WTC11 (cell line): ENCODE measurements around the gene CAMTA1. TPM values are rescaled to one million over a fixed set of nuclear protein-coding genes. Genes with fewer than 3 reads are reported as not detected.
A peak's percentile ranks its signal among the peaks of the same experiment; 100 is the strongest.

Experiments
- ATAC-seq: fragments of 200-7000 bp; cut with Tn5 transposase; 2 replicates; pipeline ENCODE4 v1.10.0; 2021; ENCODE audit warnings: mild to moderate bottlenecking, moderate library complexity
- CTCF ChIA-PET: fragments of 300-600 bp; sonication (Branson Sonifier 250); formaldehyde crosslinking; loops from one replicate; lab custom pipeline; 2021; ENCODE audit warnings: antibody characterized with exemption; lab: Charles Lee
- POLR2A ChIA-PET: fragments of 350-600 bp; sonication (Branson Sonifier 250); formaldehyde crosslinking; loops from one replicate; lab custom pipeline; 2021; ENCODE audit warnings: antibody characterized with exemption; lab: Charles Lee
- DNase-seq: peaks from one replicate; pipeline ENCODE4 v3.0.0; 2021; ENCODE audit warnings: low spot score
- H3K27ac Mint-ChIP-seq: 2 replicates; pipeline ENCODE4 v1.8.0; 2021; ENCODE audit warnings: mixed read lengths
- H3K27me3 Mint-ChIP-seq: 2 replicates; pipeline ENCODE4 v1.8.0; 2021; ENCODE audit warnings: low read depth, mild to moderate bottlenecking, moderate library complexity, mixed read lengths
- H3K36me3 Mint-ChIP-seq: 2 replicates; pipeline ENCODE4 v1.8.0; 2021; ENCODE audit warnings: mixed read lengths
- H3K4me1 Mint-ChIP-seq: 2 replicates; pipeline ENCODE4 v1.8.0; 2022; ENCODE audit warnings: mixed read lengths
- H3K4me3 Mint-ChIP-seq: 2 replicates; pipeline ENCODE4 v1.8.0; 2021; ENCODE audit warnings: mild to moderate bottlenecking, moderate library complexity, mixed read lengths
- H3K9me3 Mint-ChIP-seq: 2 replicates; pipeline ENCODE4 v1.8.0; 2021; ENCODE audit warnings: mixed read lengths
- CBFB ChIP-seq: sonication (generic); formaldehyde crosslinking; IDR thresholded peaks from 2 replicates; pipeline ENCODE4 v1.8.1; 2022; ENCODE audit warnings: mild to moderate bottlenecking, low read depth, missing genetic modification reagents
- CREB1 ChIP-seq: sonication (generic); formaldehyde crosslinking; IDR thresholded peaks from 2 replicates; pipeline ENCODE4 v1.8.0; 2023; ENCODE audit warnings: mild to moderate bottlenecking, missing genetic modification reagents
- CREM ChIP-seq: sonication (generic); formaldehyde crosslinking; IDR thresholded peaks from 2 replicates; pipeline ENCODE4 v1.8.1; 2022; ENCODE audit warnings: mild to moderate bottlenecking, missing genetic modification reagents, moderate library complexity
- ELF4 ChIP-seq: sonication (generic); formaldehyde crosslinking; IDR thresholded peaks from 2 replicates; pipeline ENCODE4 v1.8.1; 2022; ENCODE audit warnings: low read depth, mild to moderate bottlenecking, moderate library complexity, missing genetic modification reagents
- EMX1 ChIP-seq: fragments of 250-450 bp; sonication (Bioruptor Pico); IDR thresholded peaks from 2 replicates; pipeline ENCODE4 v1.8.0; 2021; ENCODE audit warnings: mild to moderate bottlenecking
- GRHL2 ChIP-seq: fragments of 250-450 bp; sonication (Bioruptor Pico); IDR thresholded peaks from 2 replicates; pipeline ENCODE4 v1.8.0; 2022; ENCODE audit warnings: mild to moderate bottlenecking, moderate library complexity; ENCODE audit not compliant: insufficient replicate concordance, severe bottlenecking
- GTF2I ChIP-seq: fragments of 250-450 bp; sonication (Bioruptor Pico); conservative IDR thresholded peaks from 2 replicates; pipeline ENCODE4 v1.4.0; 2021; ENCODE audit warnings: mild to moderate bottlenecking
- IRF2 ChIP-seq: sonication (generic); formaldehyde crosslinking; IDR thresholded peaks from 2 replicates; pipeline ENCODE4 v1.8.0; 2022; ENCODE audit warnings: low read depth, missing genetic modification reagents, borderline replicate concordance
- MLX ChIP-seq: sonication (generic); formaldehyde crosslinking; IDR thresholded peaks from 2 replicates; pipeline ENCODE4 v1.8.1; 2023; ENCODE audit warnings: mild to moderate bottlenecking, missing genetic modification reagents, moderate library complexity
- NFYB ChIP-seq: sonication (generic); formaldehyde crosslinking; conservative IDR thresholded peaks from 2 replicates; pipeline ENCODE4 v1.8.0; 2022; ENCODE audit warnings: low read depth, missing genetic modification reagents
- SMAD4 ChIP-seq: sonication (generic); formaldehyde crosslinking; IDR thresholded peaks from 2 replicates; pipeline ENCODE4 v1.8.0; 2022; ENCODE audit warnings: mild to moderate bottlenecking, missing genetic modification reagents
- ZNF263 ChIP-seq: sonication (generic); formaldehyde crosslinking; IDR thresholded peaks from 2 replicates; pipeline ENCODE4 v1.8.1; 2022; ENCODE audit warnings: low read depth, mild to moderate bottlenecking, moderate library complexity, missing genetic modification reagents
- ZNF281 ChIP-seq: sonication (generic); formaldehyde crosslinking; IDR thresholded peaks from 2 replicates; pipeline ENCODE4 v1.8.0; 2023; ENCODE audit warnings: mild to moderate bottlenecking, missing genetic modification reagents
- ZNF317 ChIP-seq: sonication (generic); formaldehyde crosslinking; IDR thresholded peaks from 2 replicates; pipeline ENCODE4 v1.8.1; 2023; ENCODE audit warnings: low read depth, mild to moderate bottlenecking, moderate library complexity, missing genetic modification reagents, borderline replicate concordance
- total RNA-seq: library from RNA; stranded (reverse); gene quantifications from 3 replicates; pipeline ENCODE4 v1.2.3, GENCODE V29; 2021
- TF ChIP-seq, protein P1 (sequence below): fragments of 200-600 bp; IDR thresholded peaks from 2 replicates; pipeline ENCODE4 v1.8.0; 2022; ENCODE audit warnings: antibody characterized with exemption
- TF ChIP-seq, protein P2 (sequence below): sonication (generic); formaldehyde crosslinking; IDR thresholded peaks from 2 replicates; pipeline ENCODE4 v1.8.1; 2023; ENCODE audit warnings: mild to moderate bottlenecking, missing genetic modification reagents, moderate library complexity
- TF ChIP-seq, protein P3 (sequence below): fragments of 250-450 bp; sonication (Bioruptor Pico); IDR thresholded peaks from 2 replicates; pipeline ENCODE4 v1.9.0; 2021; ENCODE audit warnings: mild to moderate bottlenecking
- TF ChIP-seq, protein P4 (sequence below): sonication (generic); formaldehyde crosslinking; conservative IDR thresholded peaks from 2 replicates; pipeline ENCODE4 v1.8.1; 2022; ENCODE audit warnings: mild to moderate bottlenecking, missing genetic modification reagents

The CAMTA1 gene
- total RNA-seq, 1 experiment from 2014 or later = 86.4 TPM

DNA sequence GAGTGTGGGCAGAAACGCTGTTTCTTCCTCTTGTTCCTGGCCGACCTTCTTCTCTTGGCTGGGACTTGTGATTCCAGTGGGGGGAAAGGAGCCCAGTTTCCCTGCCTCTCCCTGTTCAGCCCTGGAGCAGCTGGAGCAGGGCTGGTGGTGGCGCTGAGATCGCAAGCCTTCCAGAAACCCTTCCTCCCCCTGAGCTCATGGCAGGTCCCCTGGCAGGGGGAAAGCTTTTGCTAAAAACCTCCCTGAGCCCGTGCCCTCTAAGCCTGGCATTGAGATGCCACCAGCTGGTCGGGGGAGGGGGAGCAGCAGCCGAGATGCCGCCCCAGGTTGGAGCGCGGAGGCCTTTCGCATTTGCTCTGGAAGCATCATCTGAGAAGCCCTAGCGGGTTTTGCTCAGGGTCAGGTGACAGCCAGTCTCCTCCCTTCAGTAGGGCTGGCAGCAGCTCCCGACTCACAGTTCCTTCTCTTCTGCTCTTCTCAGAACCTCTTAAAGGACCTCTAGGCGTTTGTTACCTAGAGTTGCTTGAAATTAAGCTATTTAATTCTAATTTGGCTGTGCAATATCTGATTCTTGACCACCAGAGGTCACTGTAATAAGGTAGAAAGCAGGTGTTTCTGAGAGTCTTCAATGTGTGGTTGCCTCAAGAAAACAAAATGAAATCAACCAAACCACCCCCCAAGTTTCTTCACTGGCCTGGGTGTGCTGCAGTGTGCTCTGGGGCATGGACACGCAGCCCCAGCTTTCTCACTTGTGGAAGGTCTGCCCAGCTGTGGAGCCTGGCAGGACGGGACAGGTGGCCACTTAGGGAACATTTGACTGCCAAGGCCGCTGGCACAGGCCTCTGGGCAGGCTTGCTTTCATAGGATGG lies 257.3 kb downstream of the CAMTA1 start:
- H3K36me3 Mint-ChIP-seq = no peaks in the 10 kb centered on the region
- no peak for TF ChIP-seq SMAD4 (CRISPR knock-in tag)
- TF ChIP-seq, protein P1, sequence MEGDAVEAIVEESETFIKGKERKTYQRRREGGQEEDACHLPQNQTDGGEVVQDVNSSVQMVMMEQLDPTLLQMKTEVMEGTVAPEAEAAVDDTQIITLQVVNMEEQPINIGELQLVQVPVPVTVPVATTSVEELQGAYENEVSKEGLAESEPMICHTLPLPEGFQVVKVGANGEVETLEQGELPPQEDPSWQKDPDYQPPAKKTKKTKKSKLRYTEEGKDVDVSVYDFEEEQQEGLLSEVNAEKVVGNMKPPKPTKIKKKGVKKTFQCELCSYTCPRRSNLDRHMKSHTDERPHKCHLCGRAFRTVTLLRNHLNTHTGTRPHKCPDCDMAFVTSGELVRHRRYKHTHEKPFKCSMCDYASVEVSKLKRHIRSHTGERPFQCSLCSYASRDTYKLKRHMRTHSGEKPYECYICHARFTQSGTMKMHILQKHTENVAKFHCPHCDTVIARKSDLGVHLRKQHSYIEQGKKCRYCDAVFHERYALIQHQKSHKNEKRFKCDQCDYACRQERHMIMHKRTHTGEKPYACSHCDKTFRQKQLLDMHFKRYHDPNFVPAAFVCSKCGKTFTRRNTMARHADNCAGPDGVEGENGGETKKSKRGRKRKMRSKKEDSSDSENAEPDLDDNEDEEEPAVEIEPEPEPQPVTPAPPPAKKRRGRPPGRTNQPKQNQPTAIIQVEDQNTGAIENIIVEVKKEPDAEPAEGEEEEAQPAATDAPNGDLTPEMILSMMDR = peak; percentile 57
- TF ChIP-seq, all 79 proteins: peak for 1
- H3K27ac Mint-ChIP-seq = no peak overlapping the region
- H3K4me1 Mint-ChIP-seq = peaks cover 24% of the 10 kb centered on the region
- ATAC-seq (peak; percentile 62), DNase-seq (peak; percentile 27)
- H3K9me3 Mint-ChIP-seq = no peaks in the 10 kb centered on the region
- CTCF ChIA-PET = interaction anchor here (0.6 to 5.0 kb wide), 86 partner anchors 10 to 797 kb away, joined by 3 to 134 read pairs (median 4); partner anchors contain the start of genes CAMTA1 and DNAJC11
- H3K27me3 Mint-ChIP-seq = no peaks in the 10 kb centered on the region
- H3K4me3 Mint-ChIP-seq = no peak overlapping the region
- POLR2A ChIA-PET = interaction anchor here (0.6 kb wide), 1 partner anchor 161 kb away, joined by 5 read pairs; no protein-coding TSS in a partner anchor

DNA sequence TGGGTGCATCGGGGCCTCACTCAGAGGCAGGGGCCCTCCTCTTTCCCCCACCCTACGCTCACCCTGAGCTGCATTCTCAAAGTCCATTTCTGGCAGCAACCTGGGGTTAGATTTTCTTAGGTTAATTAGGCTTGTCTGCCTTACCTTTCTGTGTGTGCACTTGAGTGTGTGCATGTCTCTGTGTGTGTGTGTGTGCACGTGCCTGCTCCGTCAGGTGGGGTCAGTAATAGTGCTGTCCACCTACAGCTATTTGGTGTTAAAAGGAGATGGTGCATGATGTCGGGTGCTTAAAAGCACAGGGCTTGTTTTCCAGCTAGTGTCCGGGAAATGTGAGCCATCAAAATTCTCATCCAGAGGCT lies 257.9 kb downstream of the CAMTA1 start:
- POLR2A ChIA-PET = interaction anchor here (0.6 kb wide), 1 partner anchor 161 kb away, joined by 5 read pairs; no protein-coding TSS in a partner anchor
- Mint-ChIP-seq H3K27me3 (no peaks in the 10 kb centered on the region), H3K36me3 (no peaks in the 10 kb centered on the region), H3K27ac (no peak overlapping the region), H3K9me3 (no peaks in the 10 kb centered on the region), H3K4me3 (no peak overlapping the region), H3K4me1 (peaks cover 27% of the 10 kb centered on the region)
- CTCF ChIA-PET = interaction anchor here (0.5 to 5.0 kb wide), 53 partner anchors 10 to 797 kb away, joined by 3 to 134 read pairs (median 4); no protein-coding TSS in a partner anchor
- ATAC-seq (no peak), DNase-seq (no peak)
- TF ChIP-seq ZNF263 (CRISPR knock-in tag) = no peak
- no peak for TF ChIP-seq CREM (CRISPR knock-in tag)
- TF ChIP-seq, protein P2, sequence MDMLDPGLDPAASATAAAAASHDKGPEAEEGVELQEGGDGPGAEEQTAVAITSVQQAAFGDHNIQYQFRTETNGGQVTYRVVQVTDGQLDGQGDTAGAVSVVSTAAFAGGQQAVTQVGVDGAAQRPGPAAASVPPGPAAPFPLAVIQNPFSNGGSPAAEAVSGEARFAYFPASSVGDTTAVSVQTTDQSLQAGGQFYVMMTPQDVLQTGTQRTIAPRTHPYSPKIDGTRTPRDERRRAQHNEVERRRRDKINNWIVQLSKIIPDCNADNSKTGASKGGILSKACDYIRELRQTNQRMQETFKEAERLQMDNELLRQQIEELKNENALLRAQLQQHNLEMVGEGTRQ (CRISPR knock-in tag) = no peak
- TF ChIP-seq MLX (CRISPR knock-in tag) = no peak
- no peak for TF ChIP-seq IRF2 (CRISPR knock-in tag)
- TF ChIP-seq, protein P3, sequence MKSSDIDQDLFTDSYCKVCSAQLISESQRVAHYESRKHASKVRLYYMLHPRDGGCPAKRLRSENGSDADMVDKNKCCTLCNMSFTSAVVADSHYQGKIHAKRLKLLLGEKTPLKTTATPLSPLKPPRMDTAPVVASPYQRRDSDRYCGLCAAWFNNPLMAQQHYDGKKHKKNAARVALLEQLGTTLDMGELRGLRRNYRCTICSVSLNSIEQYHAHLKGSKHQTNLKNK (CRISPR knock-in tag) = no peak
- no peak for TF ChIP-seq CREB1 (CRISPR knock-in tag)
- TF ChIP-seq, protein P4, sequence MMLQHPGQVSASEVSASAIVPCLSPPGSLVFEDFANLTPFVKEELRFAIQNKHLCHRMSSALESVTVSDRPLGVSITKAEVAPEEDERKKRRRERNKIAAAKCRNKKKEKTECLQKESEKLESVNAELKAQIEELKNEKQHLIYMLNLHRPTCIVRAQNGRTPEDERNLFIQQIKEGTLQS (CRISPR knock-in tag) = no peak
- no peak for TF ChIP-seq NFYB
- no peak for TF ChIP-seq CBFB (CRISPR knock-in tag)
- no peak for TF ChIP-seq ZNF281 (CRISPR knock-in tag)
- TF ChIP-seq EMX1 (CRISPR knock-in tag) = no peak
- TF ChIP-seq GRHL2 = no peak
- TF ChIP-seq ELF4 (CRISPR knock-in tag) = no peak
- no peak for TF ChIP-seq ZNF317 (CRISPR knock-in tag)
- no peak for TF ChIP-seq GTF2I (CRISPR knock-in tag)
